Testis (tissue), 3 donors: Measurements from ENCODE around the gene TMEM117. TPM values are rescaled to one million over a fixed set of nuclear protein-coding genes. Genes with fewer than 3 reads are reported as not detected.

Source experiments
- DNase-seq: peaks from one replicate; pipeline ENCODE4 v3.0.0-alpha.2; 2019
- H3K27ac ChIP-seq, 2 donors: fragments of 200-600 bp; sonication (generic); one replicate each; pipeline ENCODE4 v1.5.1; 2019
- H3K27me3 ChIP-seq: fragments of 200-600 bp; sonication (generic); one replicate; pipeline ENCODE4 v1.5.1; 2019
- H3K36me3 ChIP-seq: fragments of 200-600 bp; sonication (generic); one replicate; pipeline ENCODE4 v1.5.1; 2017; ENCODE audit warnings: low read depth; ENCODE audit errors: missing control alignments
- H3K4me1 ChIP-seq: fragments of 200-600 bp; sonication (generic); one replicate; pipeline ENCODE4 v1.5.1; 2019
- H3K4me3 ChIP-seq, 2 donors: fragments of 200-600 bp; sonication (generic); one replicate each; pipeline ENCODE4 v1.5.1; 2017 to 2019
- H3K9me3 ChIP-seq: fragments of 200-600 bp; sonication (generic); one replicate; pipeline ENCODE4 v1.5.1; 2017
- CTCF ChIP-seq, 3 experiments: fragments of 450-650 bp in 2 of 3; fragments of 200-600 bp in 1 of 3; sonication (generic) in 1 of 3; IDR thresholded peaks; one replicate each; pipeline ENCODE4 v1.5.1; 2016 to 2019; ENCODE audit warnings: antibody characterized with exemption in 3 of 3, mild to moderate bottlenecking in 2 of 3, moderate library complexity in 1 of 3
- POLR2A ChIP-seq: fragments of 450-650 bp; IDR thresholded peaks from one replicate; pipeline ENCODE4 v1.6.1; 2017; ENCODE audit warnings: antibody characterized with exemption, mild to moderate bottlenecking, moderate library complexity
- WGBS, 2 donors: methylation state at CpG; one replicate each; pipeline ENCODE4 v1.1.5; 2018; 5-methylcytosine and 5-hydroxymethylcytosine counted together
- intact Hi-C: fragments of 100-400 bp; cut with DNase I; formaldehyde crosslinking; loops from one replicate; pipeline ENCODE4 v1.15.1; 2023; ENCODE audit warnings: low total_unique reads
- polyA plus RNA-seq: library from polyadenylated mRNA; stranded (reverse); fragments of 350-450 nt; fragmentation: Illumina TruSeq; extraction: RNeasy Lipid Tissue Mini Kit (QIAGEN cat#74804); gene quantifications from one replicate; pipeline ENCODE4 v1.2.3, GENCODE V29; 2014; ENCODE audit warnings: low read depth, low replicate concordance; ENCODE audit not compliant: insufficient read depth
- total RNA-seq, 2 donors: library from RNA; depleted of rRNA; stranded (reverse); fragments of >200 nt; gene quantifications; one replicate each; pipeline ENCODE4 v1.2.3, GENCODE V29; 2016

TMEM117 gene
- total and polyA plus RNA-seq, 3 donors from 2014 or later = 6.1 to 17.7 (median 14.8) TPM

GRCh38 chr12:44405297-44405696 is 569.4 kb downstream of the TMEM117 start:
- DNase-seq = no peak
- H3K27me3 ChIP-seq = no peaks in the 10 kb centered on the region
- TF ChIP-seq POLR2A (no peak), CTCF (IDR thresholded peaks at IDR 0.05) (no peak)
- H3K4me1 ChIP-seq = no peaks in the 10 kb centered on the region
- H3K36me3 ChIP-seq = no peaks in the 10 kb centered on the region
- intact Hi-C loops = no loop called here
- no peak overlapping the region for H3K4me3 ChIP-seq
- no peaks in the 10 kb centered on the region for H3K9me3 ChIP-seq
- no peak overlapping the region for H3K27ac ChIP-seq
- WGBS, 2 donors = 63 to 67% methylated on average over 4 of the region's 4 CpGs

DNA sequence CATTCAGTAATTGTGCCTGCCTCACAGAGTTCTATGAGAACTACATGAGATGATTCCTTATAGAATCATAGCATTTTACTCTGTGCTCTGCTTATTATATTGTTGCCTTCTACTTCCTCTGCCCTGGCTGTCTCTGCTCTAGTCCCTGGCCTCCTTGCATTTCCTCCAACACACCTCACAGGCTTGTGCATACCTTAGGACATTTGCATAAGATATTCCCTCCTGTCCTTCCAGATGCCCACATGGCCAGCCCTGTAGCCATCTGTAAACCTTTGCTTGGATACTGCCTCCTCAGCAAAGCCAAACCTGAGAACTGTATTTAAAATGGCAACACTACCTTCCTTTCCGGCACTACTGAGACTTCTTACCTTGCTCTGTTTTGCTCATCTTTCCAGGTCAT is 586.7 kb downstream of the TMEM117 start:
- 87 to 93% methylated on average over 1 of the region's 1 CpG for WGBS, 2 donors
- no peaks in the 10 kb centered on the region for H3K9me3 ChIP-seq
- H3K4me3 ChIP-seq = no peak overlapping the region
- H3K4me1 ChIP-seq = no peaks in the 10 kb centered on the region
- intact Hi-C loops = no loop called here
- H3K36me3 ChIP-seq = no peaks in the 10 kb centered on the region
- H3K27ac ChIP-seq = no peak overlapping the region
- no peaks in the 10 kb centered on the region for H3K27me3 ChIP-seq
- no peak for DNase-seq
- TF ChIP-seq CTCF (IDR thresholded peaks at IDR 0.05) (no peak), POLR2A (no peak)

GRCh38 chr12:44428825-44429224 is 592.9 kb downstream of the TMEM117 start:
- Histone ChIP-seq H3K4me1 (no peaks in the 10 kb centered on the region), H3K4me3 (no peak overlapping the region), H3K27me3 (no peaks in the 10 kb centered on the region), H3K36me3 (no peaks in the 10 kb centered on the region), H3K27ac (no peak overlapping the region), H3K9me3 (no peaks in the 10 kb centered on the region)
- TF ChIP-seq CTCF (IDR thresholded peaks at IDR 0.05) (no peak), POLR2A (no peak)
- no peak for DNase-seq
- intact Hi-C loops = no loop called here
- 75 to 78% methylated on average over 2 of the region's 2 CpGs for WGBS, 2 donors

- TF ChIP-seq CTCF (IDR thresholded peaks at IDR 0.05) = no peak
- no peak for TF ChIP-seq POLR2A
- no peaks in the 10 kb centered on the region for H3K4me1 ChIP-seq
- intact Hi-C loops = no loop called here
- no peaks in the 10 kb centered on the region for H3K36me3 ChIP-seq
- no peaks in the 10 kb centered on the region for H3K9me3 ChIP-seq
- H3K27me3 ChIP-seq = no peaks in the 10 kb centered on the region
- no peak overlapping the region for H3K4me3 ChIP-seq
- 54 to 60% methylated on average over 10 of the region's 10 CpGs for WGBS, 2 donors
- DNase-seq = no peak
- no peak overlapping the region for H3K27ac ChIP-seq
Observed at GRCh38 chr12:44431647-44432343, 595.9 kb downstream of the TMEM117 start.

DNA sequence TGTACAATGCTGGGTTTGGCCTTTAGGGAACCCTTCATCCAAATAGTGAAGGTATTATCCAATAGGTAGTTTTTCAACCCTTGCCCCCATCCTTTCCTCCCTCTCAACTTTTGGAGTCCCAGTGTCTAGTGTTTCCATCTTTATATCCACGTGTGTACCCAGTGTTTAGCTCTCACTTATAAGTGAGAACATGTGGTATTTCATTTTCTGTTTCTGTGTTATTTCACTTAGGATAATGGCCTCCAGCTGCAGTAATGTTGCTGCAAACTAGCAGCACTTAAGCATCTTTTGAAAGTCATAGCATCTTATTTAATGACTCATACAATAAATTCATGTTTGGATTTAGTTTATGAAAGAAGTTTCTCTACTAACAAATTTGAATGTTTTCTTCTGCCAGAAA is 597.8 kb downstream of the TMEM117 start:
- no peak overlapping the region for H3K4me3 ChIP-seq
- no peak for TF ChIP-seq POLR2A
- TF ChIP-seq CTCF (IDR thresholded peaks at IDR 0.05) = no peak
- H3K36me3 ChIP-seq = no peaks in the 10 kb centered on the region
- no peaks in the 10 kb centered on the region for H3K9me3 ChIP-seq
- no peak overlapping the region for H3K27ac ChIP-seq
- no peaks in the 10 kb centered on the region for H3K27me3 ChIP-seq
- H3K4me1 ChIP-seq = no peaks in the 10 kb centered on the region
- WGBS, 2 donors = 52 to 65% methylated on average over 1 of the region's 1 CpG
- intact Hi-C loops = no loop called here
- no peak for DNase-seq
